HG03108 (cell line): ENCODE results near the gene MEGF8.
"Not testable (repeated sequence)": the region's sequence is repeated elsewhere in the genome, so short reads cannot be mapped to it uniquely, and the experiment has no call there.

ENCODE experiments used
- ATAC-seq: cut with Tn5 transposase; IDR thresholded peaks from one replicate; pipeline ENCODE4 v1.9.1; 2021; ENCODE audit warnings: moderate library complexity; ENCODE audit not compliant: unreplicated experiment

The MEGF8 gene

DNA sequence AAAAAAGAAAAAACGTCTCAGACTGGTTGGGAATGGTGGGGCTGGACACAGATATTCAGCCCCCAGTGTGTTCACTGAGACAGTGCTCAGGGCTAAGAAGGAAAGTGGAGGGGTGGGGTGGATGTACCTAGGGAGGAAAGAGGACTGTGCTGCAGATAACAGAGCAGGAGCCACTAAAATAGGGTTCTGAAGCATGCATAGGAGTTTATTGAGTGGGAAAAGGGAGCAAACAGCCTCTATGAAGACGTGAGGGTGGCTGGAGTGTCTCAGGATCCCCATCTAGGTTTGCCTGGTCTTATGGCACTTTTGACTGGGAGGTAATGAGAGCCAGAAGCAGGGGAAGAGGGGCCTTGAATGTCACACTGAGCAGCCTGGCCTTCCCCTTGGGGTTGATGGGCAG lies 3.4 kb downstream of the MEGF8 start:
- ATAC-seq: no peak

GRCh38 chr19:42330241-42330711 lies 4.8 kb downstream of the MEGF8 start:
- no peak for ATAC-seq

GRCh38 chr19:42331333-42331732 lies 5.9 kb downstream of the MEGF8 start:
- ATAC-seq: not testable (repeated sequence)

- no peak for ATAC-seq
These were observed 6.6 kb downstream of the MEGF8 start for GRCh38 chr19:42332059-42332458.

DNA sequence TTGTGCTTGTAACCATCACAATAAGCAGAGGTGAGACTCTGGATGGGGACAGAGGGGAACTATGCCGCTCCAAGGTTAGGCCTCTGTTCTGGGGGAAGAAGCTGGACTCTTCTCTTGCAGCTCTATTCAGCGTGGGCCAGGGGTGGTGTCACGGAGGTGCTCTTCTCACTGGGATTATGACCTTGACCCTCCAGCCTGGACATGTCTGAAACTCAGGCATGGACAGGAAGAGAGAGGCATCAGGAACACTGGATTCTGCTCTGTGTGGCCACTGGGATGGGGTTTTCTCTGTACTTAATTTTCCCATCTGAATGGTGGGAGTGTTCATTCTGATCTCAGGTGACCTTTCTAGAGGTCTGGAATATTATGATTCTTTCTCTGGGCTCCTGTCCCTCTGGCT lies 7.6 kb downstream of the MEGF8 start:
- ATAC-seq: no peak

- no peak for ATAC-seq
These were observed 8.7 kb downstream of the MEGF8 start for GRCh38 chr19:42333975-42334696.

DNA sequence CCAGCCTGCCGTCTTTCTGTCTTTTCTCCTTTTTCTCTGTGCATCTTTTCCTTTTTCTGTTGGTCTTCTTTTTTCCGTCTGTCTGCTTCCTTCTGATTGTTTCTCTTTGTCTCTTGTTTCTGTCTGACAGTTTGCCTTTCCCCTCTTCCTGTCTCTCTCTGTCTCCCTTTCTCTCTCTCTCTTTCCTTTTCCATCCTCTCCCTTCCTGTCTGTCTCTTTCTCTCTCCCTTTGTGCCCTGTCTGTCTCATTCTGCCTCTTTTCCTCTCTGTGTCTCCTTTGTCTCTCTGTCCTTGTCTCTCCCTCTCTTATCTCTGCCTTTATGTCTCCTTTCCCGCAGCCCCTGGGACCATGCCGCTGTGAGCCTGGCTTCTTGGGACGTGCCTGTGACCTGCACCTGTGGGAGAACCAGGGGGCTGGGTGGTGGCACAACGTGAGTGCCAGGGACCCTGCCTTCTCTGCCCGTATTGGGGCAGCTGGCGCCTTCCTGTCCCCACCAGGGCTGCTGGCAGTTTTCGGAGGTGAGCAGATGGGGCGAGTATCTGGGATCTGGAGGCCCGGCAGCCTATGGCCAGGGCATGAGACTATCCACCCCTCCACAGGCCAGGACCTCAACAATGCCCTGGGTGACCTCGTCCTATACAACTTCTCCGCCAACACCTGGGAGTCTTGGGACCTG lies 9.4 kb downstream of the MEGF8 start:
- no peak for ATAC-seq

- no peak for ATAC-seq
These were observed 10.0 kb downstream of the MEGF8 start for GRCh38 chr19:42335374-42335936.

- ATAC-seq: no peak
These were observed 10.5 kb downstream of the MEGF8 start for GRCh38 chr19:42335971-42336370.

DNA sequence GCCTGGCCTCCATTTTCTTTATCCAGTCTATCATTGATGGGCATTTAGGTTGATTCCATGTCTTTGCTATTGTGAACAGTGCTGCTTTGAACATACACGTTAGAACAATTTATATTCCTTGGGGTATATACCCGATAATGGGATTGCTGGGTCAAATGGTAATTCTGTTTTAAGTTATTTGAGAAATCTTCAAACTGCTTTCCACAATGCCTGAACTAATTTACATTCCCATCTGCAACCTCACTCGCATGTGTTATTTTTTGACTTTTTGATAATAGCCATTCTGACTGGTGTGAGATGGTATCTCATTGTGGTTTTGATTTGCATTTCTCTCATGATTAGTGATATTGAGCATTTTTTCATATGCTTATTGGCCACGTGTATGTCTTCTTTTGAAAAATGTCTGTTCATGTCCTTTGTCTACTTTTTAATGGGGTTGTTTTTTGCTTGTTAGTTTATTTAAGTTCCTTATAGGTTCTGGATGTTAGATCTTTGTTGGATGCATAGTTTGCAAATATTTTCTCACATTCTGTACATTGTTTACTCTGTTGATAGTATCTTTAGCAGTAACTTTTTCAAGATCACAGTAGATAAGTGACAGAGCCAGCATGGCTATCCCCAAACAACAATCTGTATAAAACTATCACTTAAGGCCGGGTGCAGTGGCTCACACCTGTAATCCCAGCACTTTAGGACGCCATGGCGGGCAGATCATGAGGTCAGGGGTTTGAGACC lies 13.9 kb downstream of the MEGF8 start:
- not testable (repeated sequence) for ATAC-seq

DNA sequence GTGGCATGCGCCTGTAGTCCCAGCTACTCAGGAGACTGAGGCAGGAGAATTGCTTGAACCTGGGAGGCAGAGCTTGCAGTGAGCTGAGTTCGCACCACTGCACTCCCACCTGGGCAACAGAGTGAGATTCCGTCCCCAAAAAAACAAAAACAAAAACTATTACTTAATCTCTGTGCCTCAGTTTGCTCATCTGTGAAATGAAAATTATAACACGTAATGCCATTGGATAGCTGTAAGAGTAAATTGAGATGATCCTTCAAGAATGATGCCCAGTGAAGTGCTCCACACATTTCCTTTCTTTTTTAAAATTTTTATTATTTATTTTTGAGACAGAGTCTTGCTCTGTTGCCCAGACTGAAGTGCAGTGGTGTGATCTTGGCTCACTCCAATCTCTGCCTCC lies 14.5 kb downstream of the MEGF8 start:
- ATAC-seq: not testable (repeated sequence)

DNA sequence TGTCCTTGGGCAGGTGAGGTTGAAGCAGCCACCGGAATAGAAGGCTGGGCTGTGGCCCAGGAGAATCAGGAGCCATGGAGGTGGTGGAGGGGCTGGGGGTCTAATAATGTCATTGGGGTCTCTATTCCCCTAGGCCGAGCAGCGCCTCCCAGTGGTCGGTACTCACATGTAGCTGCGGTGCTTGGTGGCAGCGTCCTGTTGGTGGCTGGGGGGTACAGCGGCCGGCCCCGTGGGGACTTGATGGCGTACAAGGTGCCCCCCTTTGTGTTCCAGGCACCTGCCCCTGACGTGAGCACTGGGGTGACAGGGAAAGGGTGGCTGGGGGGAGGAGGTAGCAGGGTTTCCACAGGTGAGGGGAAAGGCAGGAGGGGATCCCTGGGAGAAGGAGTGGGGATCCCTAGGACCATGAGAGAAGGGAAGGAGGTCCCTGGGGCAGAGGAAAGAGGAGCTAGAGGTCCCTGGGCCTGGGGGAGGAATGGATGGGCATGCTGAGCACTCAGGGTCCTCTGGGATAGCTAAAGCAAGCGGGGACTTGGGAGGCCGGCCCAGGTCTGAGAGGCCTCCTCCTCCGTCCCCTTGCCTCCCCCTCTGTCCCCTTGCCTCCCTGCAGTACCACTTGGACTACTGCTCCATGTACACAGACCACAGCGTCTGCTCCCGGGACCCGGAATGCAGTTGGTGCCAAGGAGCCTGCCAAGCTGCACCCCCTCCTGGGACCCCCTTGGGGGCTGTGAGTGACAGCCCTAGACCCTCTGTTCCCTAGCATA lies 18.1 kb downstream of the MEGF8 start:
- ATAC-seq: no peak

DNA sequence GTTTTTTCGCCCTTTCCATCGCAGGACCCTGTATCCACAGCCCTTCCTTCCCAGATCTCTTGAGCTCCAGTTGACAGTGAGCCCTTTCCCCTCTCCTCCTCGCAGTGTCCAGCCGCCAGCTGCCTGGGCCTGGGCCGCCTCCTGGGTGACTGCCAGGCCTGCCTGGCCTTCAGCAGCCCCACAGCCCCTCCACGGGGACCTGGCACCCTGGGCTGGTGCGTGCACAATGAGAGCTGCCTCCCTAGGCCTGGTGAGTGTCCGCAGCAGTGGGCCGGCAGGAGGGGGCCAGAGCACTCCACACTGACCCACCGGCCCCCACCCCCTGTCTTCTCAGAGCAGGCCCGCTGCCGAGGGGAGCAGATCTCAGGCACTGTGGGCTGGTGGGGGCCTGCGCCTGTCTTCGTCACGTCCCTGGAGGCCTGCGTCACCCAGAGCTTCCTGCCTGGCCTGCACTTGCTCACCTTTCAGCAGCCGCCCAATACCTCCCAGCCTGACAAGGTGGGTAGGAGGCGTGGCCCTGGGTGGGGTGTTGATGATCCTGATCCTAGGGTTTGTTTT lies 19.0 kb downstream of the MEGF8 start:
- ATAC-seq: no peak

DNA sequence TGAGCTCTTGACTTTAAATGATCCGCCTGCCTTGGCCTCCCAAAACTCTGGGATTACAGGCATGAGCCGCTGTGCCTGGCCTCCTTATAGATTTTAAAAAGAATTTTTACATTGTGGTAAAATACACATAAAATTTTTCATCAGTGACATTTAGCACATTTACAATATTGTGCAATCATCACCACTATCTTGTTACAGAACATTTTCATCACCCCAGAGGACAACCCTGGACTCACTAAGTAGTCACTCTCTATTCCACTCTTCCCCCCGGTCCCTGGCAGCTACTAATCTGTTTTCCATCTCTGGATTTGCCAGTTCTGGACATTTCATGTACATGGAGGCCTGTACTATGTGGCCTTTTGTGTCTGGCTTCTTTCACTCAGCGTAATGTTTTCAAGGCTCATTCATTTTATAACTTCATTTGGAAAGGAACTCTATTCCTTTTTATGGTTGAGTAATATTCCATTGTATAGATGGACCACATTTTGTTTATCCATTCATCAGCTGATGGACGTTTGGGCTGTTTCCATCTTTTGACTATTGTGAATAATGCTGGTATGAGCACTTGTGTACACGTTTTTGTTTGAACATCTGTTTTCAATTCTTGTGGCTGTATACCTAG lies 19.9 kb downstream of the MEGF8 start:
- no peak for ATAC-seq

DNA sequence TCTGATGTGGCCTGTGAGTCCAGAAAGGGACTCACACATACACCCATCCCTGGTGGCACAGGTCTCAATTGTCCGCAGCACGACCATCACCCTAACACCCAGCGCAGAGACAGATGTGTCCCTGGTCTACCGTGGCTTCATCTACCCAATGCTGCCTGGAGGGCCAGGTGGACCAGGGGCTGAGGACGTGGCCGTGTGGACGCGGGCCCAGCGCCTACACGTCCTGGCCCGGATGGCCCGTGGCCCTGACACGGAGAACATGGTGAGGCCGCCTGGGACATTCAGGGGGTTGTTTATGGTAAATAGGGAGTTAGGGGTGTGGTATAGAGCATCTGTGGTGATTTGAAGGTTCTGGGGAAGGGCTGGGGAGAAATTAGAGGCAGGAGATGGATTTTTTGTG lies 22.8 kb downstream of the MEGF8 start:
- ATAC-seq: no peak

- no peak for ATAC-seq
These were observed 24.1 kb downstream of the MEGF8 start for GRCh38 chr19:42349378-42350107.

DNA sequence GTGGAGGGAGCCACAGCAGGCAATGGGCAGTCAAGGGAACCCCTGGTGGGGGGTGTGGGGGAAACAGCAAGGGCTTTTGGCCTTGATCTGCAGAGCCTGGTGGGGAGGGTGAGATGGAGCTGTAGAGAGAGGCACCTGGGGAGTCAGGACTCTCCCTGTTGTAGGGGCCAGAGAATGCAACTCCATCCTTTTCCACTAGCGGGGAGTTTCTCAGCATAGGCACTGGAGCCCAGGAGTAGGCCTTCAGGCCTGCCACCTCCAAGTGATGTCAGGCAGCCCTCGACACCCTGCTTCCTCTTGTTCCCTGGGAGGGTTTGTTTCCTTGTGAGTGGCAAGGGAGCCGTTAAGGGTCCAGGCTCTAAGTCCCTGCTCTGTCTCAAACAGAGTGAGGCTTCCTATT lies 25.0 kb downstream of the MEGF8 start:
- no peak for ATAC-seq

- ATAC-seq: no peak
These were observed 25.8 kb downstream of the MEGF8 start for GRCh38 chr19:42351079-42351735.
